Left colon (tissue), 2 donors: ENCODE data around the gene IGF1R. TPM values are rescaled to one million over a fixed set of nuclear protein-coding genes. Genes with fewer than 3 reads are reported as not detected.
"Not testable (repeated sequence)": the region's sequence is repeated elsewhere in the genome, so short reads cannot be mapped to it uniquely, and the experiment has no call there.

ENCODE experiments used
- ATAC-seq: fragments of 200-7000 bp; cut with Tn5 transposase; one replicate; pipeline ENCODE4 v1.9.1; 2020; ENCODE audit warnings: mild to moderate bottlenecking, moderate library complexity
- DNase-seq, 2 donors: peaks; one replicate each; pipeline ENCODE4 v3.0.0-alpha.2; 2020
- intact Hi-C, 2 donors: fragments of 100-400 bp; cut with DNase I in 1 of 2; cut with micrococcal nuclease in 1 of 2; formaldehyde crosslinking; loops; one replicate each; pipeline versions ENCODE4 v1.11.2 to v1.14.0; 2022; cut with DNase I, micrococcal nuclease
- microRNA-seq, 2 donors: library from miRNA; unstranded; fragments of <30 nt; microRNA quantifications; one replicate each; pipeline versions ENCODE4 v1.1.0 to v1.2.0, GENCODE V29; 2020
- total RNA-seq, 2 donors: library from RNA; stranded (reverse); fragmentation: NEBNext Ultra II Directional; extraction: Animal tissue kit (Norgen Biotek cat#: 25700); gene quantifications; one replicate each; pipeline ENCODE4 v1.2.1, GENCODE V29; 2021
- donor health status: DM: no; HTN: no; CAD: no.
- donor health status: DM: yes; HTN: yes; CAD: no.

The IGF1R gene
- total RNA-seq, 2 donors from 2014 or later: 40.2 to 42.0 TPM

DNA sequence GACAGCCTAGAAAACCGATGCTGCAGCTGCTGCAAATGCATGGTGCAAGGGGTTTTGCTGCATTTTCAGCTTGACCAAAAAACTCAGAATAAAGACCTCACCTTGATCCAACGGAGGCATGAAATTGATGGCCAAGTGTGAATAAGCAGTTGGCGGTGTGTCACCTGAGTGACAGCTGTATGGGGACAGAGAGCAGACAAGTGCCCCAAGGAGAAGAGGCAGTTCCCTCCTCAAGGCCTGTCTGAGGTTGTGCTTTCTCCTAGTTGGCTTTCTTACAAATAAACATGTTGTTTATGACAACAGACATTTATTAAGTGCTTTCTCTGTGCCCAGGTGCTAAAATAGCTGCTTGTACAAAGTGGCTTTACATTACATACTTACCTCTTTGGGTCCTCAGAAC, 349.0 kb downstream of the IGF1R start:
- DNase-seq (no peak), ATAC-seq (no peak)
- intact Hi-C loops: no loop called here

GRCh38 chr15:98997755-98998154, 349.4 kb downstream of the IGF1R start:
- DNase-seq (no peak), ATAC-seq (no peak)
- intact Hi-C loops: no loop called here

DNA sequence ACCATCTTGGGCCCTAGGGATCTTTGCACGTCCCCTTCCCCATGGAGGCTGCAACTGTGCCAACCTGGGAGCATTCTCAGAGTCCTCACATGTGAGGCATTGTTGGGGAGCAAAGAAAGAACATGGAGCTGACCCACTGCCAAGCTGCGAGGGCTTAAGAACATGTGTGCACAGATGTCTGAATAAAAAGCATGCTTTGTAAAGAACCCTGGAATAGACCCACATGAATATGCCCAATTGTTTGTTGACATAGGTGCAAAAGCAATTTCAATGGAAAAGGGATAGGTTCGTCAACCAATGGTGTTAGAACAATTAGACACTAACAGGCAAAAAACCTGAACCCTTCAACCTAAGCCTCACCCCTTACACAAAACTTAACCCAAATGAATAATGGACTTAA, 349.9 kb downstream of the IGF1R start:
- intact Hi-C loops: no loop called here
- no peak for DNase-seq
- ATAC-seq: no peak

- DNase-seq: no peak
- ATAC-seq: no peak
- intact Hi-C loops: no loop called here
These were observed 350.9 kb downstream of the IGF1R start for GRCh38 chr15:98999233-98999632.

DNA sequence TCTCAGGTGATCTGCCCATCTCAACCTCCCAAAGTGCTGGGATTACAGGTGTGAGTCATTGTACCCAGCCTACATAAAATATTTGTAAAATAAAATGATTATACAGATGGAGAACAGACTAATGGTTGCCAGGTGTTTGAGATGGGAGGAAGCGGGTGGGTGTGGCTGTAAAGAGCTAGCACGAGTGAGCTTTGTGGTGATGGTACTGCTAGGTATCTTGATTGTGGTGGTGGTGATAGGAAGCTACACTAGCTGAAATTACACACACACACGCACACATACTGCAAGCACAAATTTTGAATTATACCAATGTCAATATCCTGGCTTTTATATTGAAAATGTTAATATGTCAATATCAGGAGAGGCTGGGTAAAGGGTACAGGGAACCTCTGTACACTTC, 353.9 kb downstream of the IGF1R start:
- intact Hi-C loops: no loop called here
- no peak for ATAC-seq
- DNase-seq: no peak

- ATAC-seq: not testable (repeated sequence)
These were observed 355.0 kb downstream of the IGF1R start for GRCh38 chr15:99003317-99003716.

GRCh38 chr15:99004998-99005974, 356.9 kb downstream of the IGF1R start:
- not testable (repeated sequence) for DNase-seq, ATAC-seq

More at GRCh38 chr15:99003317-99003716, 355.0 kb downstream of the IGF1R start:
- intact Hi-C loops, DNase-seq: not testable (repeated sequence)

DNA sequence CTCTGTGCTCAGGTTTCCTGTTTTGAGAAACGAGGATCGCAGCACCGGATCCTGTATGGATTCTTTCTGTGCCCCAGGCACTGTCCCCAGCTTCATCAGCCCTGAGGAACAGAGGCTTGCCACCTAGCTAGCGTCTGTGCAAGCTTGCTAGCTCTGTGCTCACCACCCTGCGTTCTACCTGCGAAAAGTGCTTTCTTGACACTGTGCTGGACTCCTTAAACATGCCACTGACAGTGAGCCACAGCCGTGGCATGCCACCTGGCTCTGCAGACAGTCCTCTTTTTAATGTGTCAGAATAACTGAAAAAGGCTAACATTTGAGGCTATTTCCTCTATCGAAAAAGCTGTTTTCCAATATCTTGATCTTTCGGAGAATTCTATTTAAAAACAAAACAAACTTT, 357.8 kb downstream of the IGF1R start:
- ATAC-seq: no peak
- no peak for DNase-seq
- intact Hi-C loops: no loop called here

More at GRCh38 chr15:99004998-99005974, 356.9 kb downstream of the IGF1R start:
- intact Hi-C loops: not testable (repeated sequence)

GRCh38 chr15:99006904-99007495, 358.7 kb downstream of the IGF1R start:
- intact Hi-C loops: no loop called here
- ATAC-seq (no peak), DNase-seq (no peak)

DNA sequence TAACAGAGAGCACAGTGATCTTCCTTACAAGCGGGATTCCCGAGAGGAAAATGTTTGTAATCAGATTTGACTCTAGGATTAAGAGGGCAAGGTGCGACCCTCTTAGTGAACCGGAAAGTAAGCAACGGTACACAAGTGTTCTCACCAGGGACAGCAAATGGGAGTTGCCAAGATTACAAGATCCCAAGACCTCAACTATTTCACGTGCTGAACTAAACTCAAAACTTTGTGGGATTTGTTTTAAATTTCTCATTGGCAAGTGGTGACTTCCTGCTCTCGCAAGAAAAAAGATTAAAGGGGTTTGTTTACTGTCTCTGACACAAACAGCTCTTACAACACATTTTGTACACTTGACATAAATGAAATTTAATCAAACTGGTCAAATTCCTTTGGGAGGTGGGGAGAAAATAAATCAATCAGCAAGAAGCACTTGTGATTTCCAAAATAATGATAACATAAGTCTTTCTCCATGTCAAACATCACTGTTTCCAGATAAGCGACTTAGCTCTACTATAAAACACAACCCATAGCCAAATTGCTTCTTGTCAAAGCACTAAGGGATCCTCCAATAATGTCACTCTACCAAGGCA, 361.5 kb downstream of the IGF1R start:
- no peak for ATAC-seq
- DNase-seq: no peak
- intact Hi-C loops: no loop called here

DNA sequence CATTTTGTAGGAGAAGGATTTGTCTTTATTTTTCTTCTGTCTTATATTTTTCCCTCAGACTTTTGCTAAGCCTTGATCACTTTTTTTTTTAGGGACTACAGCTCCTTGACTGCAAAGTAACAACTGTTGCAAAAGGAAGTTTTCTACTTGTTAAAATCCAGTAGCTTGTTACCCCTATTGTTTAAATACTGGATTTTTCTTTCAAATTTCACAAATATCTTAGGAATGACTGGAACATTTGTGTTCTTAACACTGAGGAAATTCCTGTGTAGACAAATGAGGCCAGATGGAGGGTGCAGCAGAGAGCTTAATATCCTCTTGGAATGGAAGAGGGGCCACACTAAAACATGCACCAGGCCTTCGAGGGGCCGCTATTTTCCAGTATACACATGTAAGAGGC, 362.4 kb downstream of the IGF1R start:
- intact Hi-C loops: no loop called here
- ATAC-seq (no peak), DNase-seq (no peak)

Small RNA genes within 50 kb of the gene (microRNA-seq; reads per million reads assigned to microRNA genes)
- 0 reads per million in 2 donors for gene MIR4714
